IMR-90 (cell line): Measurements from ENCODE around the gene LHFPL6. TPM values are rescaled to one million over a fixed set of nuclear protein-coding genes. Genes with fewer than 3 reads are reported as not detected.

Experiments used
- ATAC-seq: fragments of 200-7000 bp; cut with Tn5 transposase; 2 replicates; pipeline ENCODE4 v1.9.1; 2020; ENCODE audit warnings: low read depth, mild to moderate bottlenecking, moderate library complexity
- BruUV-seq: library from RNA; stranded (reverse); fragments of 400-500 nt; replicated peaks from 2 replicates; lab custom pipeline; 2021; lab: Mats Ljungman, UMichigan
- CTCF ChIA-PET: fragments of 300-600 bp; formaldehyde crosslinking; extraction: SDS; loops from one replicate; lab custom pipeline; 2021; ENCODE audit warnings: antibody characterized with exemption; lab: Yijun Ruan, JAX
- POLR2A ChIA-PET: fragments of 300-600 bp; sonication (Branson Sonifier 250); formaldehyde crosslinking; loops from one replicate; lab custom pipeline; 2022; ENCODE audit warnings: antibody characterized with exemption; ENCODE audit not compliant: unreplicated experiment; lab: Charles Lee
- DNase-seq: peaks from one replicate; pipeline ENCODE4 v3.0.0; 2013
- H2AFZ ChIP-seq: replicated peaks from 2 replicates; pipeline ENCODE3; 2013; ENCODE audit warnings: low read length, mild to moderate bottlenecking; ENCODE audit not compliant: poor library complexity
- H2AK5ac ChIP-seq: 2 replicates; pipeline ENCODE4 v1.6.1; 2013; ENCODE audit warnings: low read depth, low read length, inconsistent platforms
- H2AK9ac ChIP-seq: replicated peaks from 2 replicates; pipeline ENCODE3; 2013; ENCODE audit warnings: mild to moderate bottlenecking, low read depth, low read length, moderate library complexity; ENCODE audit not compliant: poor library complexity
- H2BK120ac ChIP-seq: 2 replicates; pipeline ENCODE4 v1.6.1; 2013; ENCODE audit warnings: low read depth, low read length, inconsistent platforms
- H2BK15ac ChIP-seq: 3 replicates; pipeline ENCODE4 v1.6.1; 2013; ENCODE audit warnings: low read depth, low read length, inconsistent platforms
- H2BK20ac ChIP-seq: 2 replicates; pipeline ENCODE4 v1.6.1; 2013; ENCODE audit warnings: low read depth, mild to moderate bottlenecking, inconsistent platforms, low read length, moderate library complexity
- H2BK5ac ChIP-seq: 2 replicates; pipeline ENCODE4 v1.6.1; 2013; ENCODE audit warnings: mild to moderate bottlenecking, low read depth, low read length, inconsistent platforms; ENCODE audit not compliant: poor library complexity, severe bottlenecking
- H3K14ac ChIP-seq: replicated peaks from 2 replicates; pipeline ENCODE4 v1.6.1; 2013; ENCODE audit warnings: low read depth, low read length, inconsistent platforms
- H3K18ac ChIP-seq: 2 replicates; pipeline ENCODE4 v1.6.1; 2013; ENCODE audit warnings: low read depth, low read length, control low read depth
- H3K23ac ChIP-seq: 2 replicates; pipeline ENCODE4 v1.6.1; 2013; ENCODE audit warnings: low read depth, low read length, inconsistent platforms
- H3K27ac ChIP-seq: 2 replicates; pipeline ENCODE4 v1.5.1; 2013; ENCODE audit warnings: mild to moderate bottlenecking, control low read depth, low read length; ENCODE audit not compliant: insufficient read depth
- H3K27me3 ChIP-seq: 2 replicates; pipeline ENCODE4 v1.6.1; 2013; ENCODE audit warnings: low read length; ENCODE audit not compliant: control insufficient read depth, insufficient read depth
- H3K36me3 ChIP-seq: 2 replicates; pipeline ENCODE4 v1.6.1; 2013; ENCODE audit warnings: low read length, mixed read lengths; ENCODE audit not compliant: control insufficient read depth, insufficient read depth
- H3K4ac ChIP-seq: 2 replicates; pipeline ENCODE4 v1.6.1; 2013; ENCODE audit warnings: low read depth, low read length, inconsistent platforms
- H3K4me1 ChIP-seq: 2 replicates; pipeline ENCODE4 v1.6.1; 2013; ENCODE audit warnings: low read length, mixed read lengths; ENCODE audit not compliant: control insufficient read depth, insufficient read depth
- H3K4me2 ChIP-seq: 2 replicates; pipeline ENCODE4 v1.6.1; 2013; ENCODE audit warnings: low read depth, mild to moderate bottlenecking, control low read depth, low read length, moderate library complexity
- H3K4me3 ChIP-seq: 2 replicates; pipeline ENCODE4 v1.5.1; 2013; ENCODE audit warnings: low read depth, mild to moderate bottlenecking, control low read depth, low read length, moderate library complexity; ENCODE audit not compliant: insufficient read depth
- H3K56ac ChIP-seq: 2 replicates; pipeline ENCODE4 v1.6.1; 2013; ENCODE audit warnings: low read length, inconsistent platforms; ENCODE audit not compliant: insufficient read depth; ENCODE audit errors: extremely low read depth
- H3K79me1 ChIP-seq, 2 experiments: 2 replicates each; pipeline ENCODE4 v1.6.1; 2013; ENCODE audit warnings: low read length in 2 of 2, inconsistent platforms in 1 of 2, low read depth in 1 of 2
- H3K9ac ChIP-seq: 2 replicates; pipeline ENCODE4 v1.6.1; 2013; ENCODE audit warnings: low read depth, low read length, control low read depth
- H3K9me1 ChIP-seq: 2 replicates; pipeline ENCODE4 v1.6.1; 2013; ENCODE audit warnings: low read length, inconsistent platforms; ENCODE audit not compliant: insufficient read depth
- H3K9me3 ChIP-seq: 2 replicates; pipeline ENCODE4 v1.6.1; 2013; ENCODE audit warnings: low read length; ENCODE audit not compliant: control insufficient read depth, insufficient read depth
- H4K20me1 ChIP-seq: 2 replicates; pipeline ENCODE4 v1.6.1; 2013; ENCODE audit warnings: low read length, inconsistent platforms; ENCODE audit not compliant: insufficient read depth
- H4K5ac ChIP-seq: 2 replicates; pipeline ENCODE4 v1.6.1; 2013; ENCODE audit warnings: mild to moderate bottlenecking, low read depth, low read length, control low read depth
- H4K8ac ChIP-seq, 2 experiments: 2 replicates each; pipeline ENCODE4 v1.6.1; 2013; ENCODE audit warnings: low read depth in 2 of 2, low read length in 2 of 2, control low read depth in 1 of 2, inconsistent platforms in 1 of 2
- H4K91ac ChIP-seq: 2 replicates; pipeline ENCODE4 v1.6.1; 2013; ENCODE audit warnings: low read depth, low read length, inconsistent platforms; ENCODE audit not compliant: insufficient read depth
- BHLHE40 ChIP-seq: fragments of 150-350 bp; IDR thresholded peaks from 2 replicates; pipeline ENCODE4 v1.6.1; 2016; ENCODE audit warnings: mild to moderate bottlenecking, low read depth, low read length
- CHD1 ChIP-seq: IDR thresholded peaks from 2 replicates; pipeline ENCODE4 v1.6.1; 2012; ENCODE audit warnings: low read depth, low read length, improper control_type of control experiment
- MAFK ChIP-seq: IDR thresholded peaks from 2 replicates; pipeline ENCODE4 v1.6.1; 2012; ENCODE audit warnings: low read depth, low read length, improper control_type of control experiment
- WGBS, 2 experiments: methylation state at CpG; one replicate each; pipeline versions ENCODE4 v1.1.5 to v1.1.7; 2013; ENCODE audit warnings: missing lambda C conversion rate in 2 of 2; ENCODE audit not compliant: insufficient read length in 1 of 2; ENCODE audit errors: extremely low coverage in 2 of 2; 5-methylcytosine and 5-hydroxymethylcytosine counted together
- dilution Hi-C: fragments of 300-500 bp; cut with HindIII; formaldehyde crosslinking; loops from one replicate; pipeline ENCODE4 v1.14.3; 2018; ENCODE audit warnings: low sequenced_read_pairs; ENCODE audit not compliant: unreplicated experiment
- in situ Hi-C: fragments of 300-500 bp; cut with MboI; formaldehyde crosslinking; loops from 3 replicates; pipeline ENCODE4 v1.14.3; 2019; ENCODE audit warnings: low sequenced_read_pairs, inconsistent platforms, mixed read lengths
- intact Hi-C: fragments of 100-400 bp; cut with micrococcal nuclease; formaldehyde crosslinking; loops from 2 replicates; pipeline ENCODE4 v1.10.0; 2022
- polyA plus RNA-seq, 3 experiments: library from polyadenylated mRNA; depleted of rRNA; stranded (reverse); fragments of >200 nt; gene quantifications; 2 replicates each; pipeline ENCODE4 v1.2.3, GENCODE V29; 2012; ENCODE audit warnings: low replicate concordance in 1 of 3
- total RNA-seq: library from RNA; depleted of rRNA; stranded (reverse); fragments of >200 nt; gene quantifications from 2 replicates; pipeline ENCODE4 v1.2.3, GENCODE V29; 2012

LHFPL6 gene
- total and polyA plus RNA-seq, 2 of the 4 experiments (the other 2 are of a cell fraction): 24.7 to 36.1 TPM

DNA sequence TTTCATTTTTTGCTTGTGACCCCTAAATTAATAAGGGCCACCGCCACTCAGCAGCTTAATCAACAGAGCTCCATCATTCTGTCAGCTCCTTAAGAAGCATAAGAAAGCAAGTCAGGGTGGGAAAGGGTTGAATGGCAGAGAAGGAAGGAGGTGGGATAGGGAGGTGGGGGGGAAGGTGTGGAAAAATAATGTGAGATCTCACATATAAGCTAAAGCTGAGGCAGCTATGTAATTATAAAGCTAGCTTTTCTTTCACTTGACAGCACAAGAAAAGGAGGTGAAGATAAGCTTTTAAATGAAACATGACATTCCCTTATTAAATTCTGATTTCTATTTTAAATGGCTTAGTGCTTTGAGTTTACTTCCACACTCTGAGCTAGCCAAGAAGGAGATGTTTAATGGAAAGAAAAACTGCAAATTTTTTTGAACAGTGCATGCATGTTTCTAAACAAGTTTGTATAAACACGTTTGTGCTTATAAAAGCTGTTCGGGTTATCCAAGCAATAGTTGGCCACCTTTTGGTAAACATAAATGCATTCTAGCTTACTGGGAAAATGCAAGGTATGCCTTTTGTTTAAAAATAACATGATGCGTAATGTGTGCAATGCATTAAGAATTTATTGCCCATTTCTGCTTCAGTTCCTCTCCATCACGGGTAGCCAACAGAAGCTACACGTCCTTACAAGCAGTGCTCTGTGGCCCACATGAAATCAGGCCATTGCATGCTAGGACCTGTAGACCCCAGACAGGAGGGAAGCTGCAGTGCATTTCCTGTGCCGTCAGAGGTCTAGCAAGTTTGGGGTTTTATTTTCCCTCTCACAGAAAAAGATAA is 96.2 kb downstream of the LHFPL6 start:
- H3K56ac ChIP-seq: peak overlapping the region; percentile 68; the same call in 1 of the 2 replicates
- H3K18ac ChIP-seq: peak overlapping the region; percentile 98
- peak overlapping the region; percentile 27; the same call in 2 of the 3 replicates for H2BK15ac ChIP-seq
- H3K23ac ChIP-seq: peak overlapping the region; percentile 75
- POLR2A ChIA-PET: interaction anchor here (1.0 kb wide), 1 partner anchor 91 kb away, joined by 3 read pairs; no protein-coding TSS in a partner anchor
- H2BK20ac ChIP-seq: peak overlapping the region; percentile 87
- WGBS, 2 experiments: 0% methylated on average over 2 of the region's 7 CpGs; no CpG with 5 or more reads in 1 of the 2 experiments
- TF ChIP-seq MAFK (peak; percentile 67), CHD1 (no peak), BHLHE40 (peak; percentile 35; the same call in 1 of the 2 replicates)
- no peaks in the 10 kb centered on the region for H3K9me3 ChIP-seq
- intact Hi-C loops (loop anchor here (2.0 to 10.0 kb wide), 2 partner anchors 58 to 362 kb away; no protein-coding TSS in a partner anchor), in situ Hi-C loops (no loop called here), dilution Hi-C loops (no loop called here)
- H2BK5ac ChIP-seq: peak overlapping the region; percentile 97
- ATAC-seq: peak; percentile 86
- peak overlapping the region; percentile 90 for H2BK120ac ChIP-seq
- H3K4me2 ChIP-seq: peak overlapping the region; percentile 85
- peak overlapping the region; percentile 21 to 73; a peak in 3 of 4 replicates for H4K8ac ChIP-seq
- peak overlapping the region; percentile 96 for H4K5ac ChIP-seq
- peak overlapping the region; percentile 85 for H4K91ac ChIP-seq
- peaks cover 14 to 36% of the 10 kb centered on the region in 2 experiments for H3K79me1 ChIP-seq
- H3K27ac ChIP-seq: peak overlapping the region; percentile 88
- H2AFZ ChIP-seq: peak overlapping the region; percentile 68
- H3K4ac ChIP-seq: peak overlapping the region; percentile 87
- no peaks in the 10 kb centered on the region for H4K20me1 ChIP-seq
- no peaks in the 10 kb centered on the region for H3K36me3 ChIP-seq
- no TSS peak for BruUV-seq
- H3K4me3 ChIP-seq: no peak overlapping the region
- peaks cover 13% of the 10 kb centered on the region for H3K9me1 ChIP-seq
- peak; percentile 72 for DNase-seq
- peak overlapping the region; percentile 84 for H3K9ac ChIP-seq
- no peak overlapping the region for H2AK9ac ChIP-seq
- peak overlapping the region; percentile 36; the same call in 1 of the 2 replicates for H2AK5ac ChIP-seq
- CTCF ChIA-PET: no interaction called here
- H3K4me1 ChIP-seq: peaks cover 10% of the 10 kb centered on the region
- peak overlapping the region; percentile 72 for H3K14ac ChIP-seq
- no peaks in the 10 kb centered on the region for H3K27me3 ChIP-seq
